Prostate gland (tissue), 2 donors: ENCODE results near the gene DCC. TPM values are rescaled to one million over a fixed set of nuclear protein-coding genes. Genes with fewer than 3 reads are reported as not detected.
"Not testable (repeated sequence)": the region's sequence is repeated elsewhere in the genome, so short reads cannot be mapped to it uniquely, and the experiment has no call there.

Experiments used
- DNase-seq: peaks from one replicate; pipeline ENCODE4 v3.0.0-alpha.2; 2019; ENCODE audit warnings: low spot score
- H3K27ac ChIP-seq, 2 donors: fragments of 200-600 bp; sonication (generic); 2 replicates each; pipeline ENCODE4 v1.5.1; 2017 to 2019
- H3K27me3 ChIP-seq: fragments of 200-600 bp; sonication (generic); replicated peaks from 2 replicates; pipeline ENCODE4 v1.5.1; 2019; ENCODE audit not compliant: insufficient read depth
- H3K36me3 ChIP-seq, 2 donors: fragments of 200-600 bp; sonication (generic); 1 replicate in 1 of 2; 2 replicates in 1 of 2; pipeline versions ENCODE4 v1.5.1 to v1.8.1; 2017 to 2019
- H3K4me1 ChIP-seq: fragments of 200-600 bp; sonication (generic); replicated peaks from 2 replicates; pipeline ENCODE4 v1.5.1; 2019
- H3K4me3 ChIP-seq, 2 donors: fragments of 200-600 bp; sonication (generic); 2 replicates each; pipeline ENCODE4 v1.5.1; 2017 to 2019
- H3K9me3 ChIP-seq: fragments of 200-600 bp; sonication (generic); 2 replicates; pipeline ENCODE4 v1.5.1; 2017
- POLR2A ChIP-seq: fragments of 450-650 bp; IDR thresholded peaks from one replicate; pipeline ENCODE4 v1.6.1; 2016; ENCODE audit warnings: antibody characterized with exemption, mild to moderate bottlenecking
- POLR2AphosphoS5 ChIP-seq: sonication (generic); formaldehyde crosslinking; IDR thresholded peaks from one replicate; pipeline ENCODE4 v1.6.1; 2017; ENCODE audit warnings: antibody characterized with exemption
- WGBS: methylation state at CpG from one replicate; pipeline ENCODE4 v1.1.5; 2018; 5-methylcytosine and 5-hydroxymethylcytosine counted together
- intact Hi-C: fragments of 100-400 bp; cut with DNase I; formaldehyde crosslinking; loops from one replicate; pipeline ENCODE4 v1.14.2; 2022
- total RNA-seq, 2 donors: library from RNA; depleted of rRNA; stranded (reverse); fragments of >200 nt; gene quantifications; one replicate each; pipeline ENCODE4 v1.1.0, GENCODE V29; 2016
- TF ChIP-seq, protein P1 (sequence below), 4 experiments: fragments of 200-600 bp in 2 of 4; fragments of 450-650 bp in 2 of 4; sonication (generic) in 2 of 4; IDR thresholded peaks; 1 replicate in 3 of 4; 2 replicates in 1 of 4; pipeline ENCODE4 v1.5.1; 2016 to 2019; ENCODE audit warnings: antibody characterized with exemption in 4 of 4, mild to moderate bottlenecking in 2 of 4, moderate library complexity in 2 of 4

DCC gene
- total RNA-seq, 2 donors from 2014 or later, result 0.55 to 3.7 TPM

DNA sequence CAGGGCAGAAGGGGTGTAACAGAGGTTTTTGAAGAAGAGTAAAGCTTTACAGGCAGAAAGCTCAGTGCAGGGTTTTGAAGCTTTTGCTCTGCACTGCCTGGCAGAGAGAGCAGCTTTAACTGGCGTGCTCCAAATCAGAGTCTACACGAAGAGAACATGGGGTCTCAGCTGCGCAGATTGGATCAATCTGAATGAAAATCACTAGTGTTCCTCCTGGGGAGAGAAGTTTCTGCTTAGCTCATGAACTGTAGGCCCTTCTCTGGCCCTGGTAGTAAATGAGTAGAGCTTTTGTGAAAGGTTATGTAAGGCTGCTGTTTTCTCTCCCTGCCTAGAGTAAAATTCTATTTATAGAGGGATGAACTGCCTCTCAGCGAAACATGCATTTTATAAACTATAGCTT is 13.6 kb downstream of the DCC start:
- TF ChIP-seq POLR2A, result no peak
- no peak for TF ChIP-seq POLR2AphosphoS5
- TF ChIP-seq, protein P1, sequence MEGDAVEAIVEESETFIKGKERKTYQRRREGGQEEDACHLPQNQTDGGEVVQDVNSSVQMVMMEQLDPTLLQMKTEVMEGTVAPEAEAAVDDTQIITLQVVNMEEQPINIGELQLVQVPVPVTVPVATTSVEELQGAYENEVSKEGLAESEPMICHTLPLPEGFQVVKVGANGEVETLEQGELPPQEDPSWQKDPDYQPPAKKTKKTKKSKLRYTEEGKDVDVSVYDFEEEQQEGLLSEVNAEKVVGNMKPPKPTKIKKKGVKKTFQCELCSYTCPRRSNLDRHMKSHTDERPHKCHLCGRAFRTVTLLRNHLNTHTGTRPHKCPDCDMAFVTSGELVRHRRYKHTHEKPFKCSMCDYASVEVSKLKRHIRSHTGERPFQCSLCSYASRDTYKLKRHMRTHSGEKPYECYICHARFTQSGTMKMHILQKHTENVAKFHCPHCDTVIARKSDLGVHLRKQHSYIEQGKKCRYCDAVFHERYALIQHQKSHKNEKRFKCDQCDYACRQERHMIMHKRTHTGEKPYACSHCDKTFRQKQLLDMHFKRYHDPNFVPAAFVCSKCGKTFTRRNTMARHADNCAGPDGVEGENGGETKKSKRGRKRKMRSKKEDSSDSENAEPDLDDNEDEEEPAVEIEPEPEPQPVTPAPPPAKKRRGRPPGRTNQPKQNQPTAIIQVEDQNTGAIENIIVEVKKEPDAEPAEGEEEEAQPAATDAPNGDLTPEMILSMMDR (IDR thresholded peaks at IDR 0.05), result no peak
- Histone ChIP-seq H3K36me3 (no peaks in the 10 kb centered on the region), H3K4me3 (no peak overlapping the region), H3K4me1 (no peaks in the 10 kb centered on the region), H3K9me3 (no peaks in the 10 kb centered on the region), H3K27me3 (no peaks in the 10 kb centered on the region), H3K27ac (no peak overlapping the region)
- 71% methylated on average over 4 of the region's 4 CpGs for WGBS
- no peak for DNase-seq
- intact Hi-C loops, result no loop called here

DNA sequence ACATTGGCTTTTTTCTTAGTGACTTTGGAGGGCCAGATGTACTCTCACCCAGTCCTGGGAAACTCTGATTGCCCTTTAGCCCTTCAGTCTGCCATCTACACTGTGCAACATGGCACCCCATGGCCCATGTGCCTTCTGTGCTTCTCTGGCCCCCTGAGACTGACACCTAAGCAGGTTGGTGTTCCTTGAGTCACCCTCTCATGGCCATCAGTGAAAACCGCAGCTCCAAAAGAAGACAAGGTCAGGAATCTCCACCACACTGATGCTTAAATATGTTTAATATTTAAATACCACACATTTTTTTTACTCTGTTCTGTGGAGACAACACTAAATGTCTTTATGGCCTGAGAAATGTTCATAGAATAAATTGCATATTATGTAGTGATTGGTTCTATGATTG is 23.9 kb downstream of the DCC start:
- H3K9me3 ChIP-seq, result no peaks in the 10 kb centered on the region
- no peak overlapping the region for H3K4me3 ChIP-seq
- WGBS, result 94% methylated on average over 1 of the region's 1 CpG
- DNase-seq, result no peak
- no peaks in the 10 kb centered on the region for H3K4me1 ChIP-seq
- H3K27me3 ChIP-seq, result no peaks in the 10 kb centered on the region
- TF ChIP-seq, protein P1 (IDR thresholded peaks at IDR 0.05), result no peak
- TF ChIP-seq POLR2A (no peak), POLR2AphosphoS5 (no peak)
- no peaks in the 10 kb centered on the region for H3K36me3 ChIP-seq
- no peak overlapping the region for H3K27ac ChIP-seq
- intact Hi-C loops, result no loop called here

DNA sequence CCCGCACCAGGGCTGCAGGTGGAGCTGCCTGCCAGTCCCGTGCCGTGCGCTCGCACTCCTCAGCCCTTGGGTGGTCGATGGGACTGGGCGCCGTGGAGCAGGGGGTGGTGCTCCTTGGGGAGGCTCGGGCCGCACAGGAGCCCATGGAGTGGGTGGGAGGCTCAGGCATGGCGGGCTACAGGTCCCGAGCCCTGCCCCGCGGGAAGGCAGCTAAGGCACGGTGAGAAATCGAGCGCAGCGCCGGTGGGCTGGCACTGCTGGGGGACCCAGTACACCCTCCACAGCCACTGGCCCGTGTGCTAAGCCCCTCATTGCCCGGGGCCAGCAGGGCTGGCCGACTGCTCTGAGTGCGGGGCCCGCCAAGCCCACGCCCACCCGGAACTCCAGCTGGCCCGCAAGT is 26.9 kb downstream of the DCC start:
- H3K36me3 ChIP-seq, H3K4me3 ChIP-seq, H3K27ac ChIP-seq, H3K27me3 ChIP-seq, DNase-seq, H3K4me1 ChIP-seq, intact Hi-C loops, H3K9me3 ChIP-seq: not testable (repeated sequence)
- 95% methylated on average over 23 of the region's 27 CpGs for WGBS

DNA sequence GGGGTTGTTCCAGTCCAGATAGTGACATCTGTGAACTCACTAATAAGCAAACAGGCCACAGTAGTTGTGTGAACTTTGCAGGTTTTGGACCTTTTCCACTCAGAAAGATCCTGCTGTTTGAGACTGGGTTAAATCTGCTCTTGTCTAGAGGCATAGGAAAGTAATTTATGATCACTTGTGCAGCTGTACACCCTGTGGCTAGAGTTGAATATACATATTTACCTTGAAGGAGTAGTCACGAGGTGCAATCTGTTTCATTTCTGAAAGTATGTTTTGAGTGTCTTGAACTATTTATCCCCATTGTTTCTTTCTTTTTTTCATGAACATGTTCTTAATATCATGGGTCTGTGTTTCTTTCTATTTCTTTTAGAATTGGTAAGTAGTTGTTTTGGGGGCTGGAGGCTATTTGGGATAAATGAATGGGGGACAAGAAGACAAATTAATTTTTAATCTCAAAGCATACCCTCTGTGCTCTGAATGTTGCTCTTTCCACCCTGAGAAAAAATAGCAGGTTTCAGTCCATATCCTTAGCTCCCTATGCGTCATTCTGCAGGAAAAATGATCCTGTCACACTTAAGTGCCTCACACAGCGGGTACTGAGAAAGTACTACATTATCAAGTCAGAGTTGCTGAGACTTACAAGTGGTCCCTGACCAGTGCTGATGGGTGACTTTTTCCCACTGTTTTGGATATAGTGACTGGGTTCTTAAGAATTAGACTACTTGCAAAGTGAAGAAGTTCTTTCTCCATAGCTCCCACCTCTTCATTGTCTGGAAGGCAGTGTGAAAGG is 28.2 kb downstream of the DCC start:
- intact Hi-C loops, result no loop called here
- H3K36me3 ChIP-seq, result no peaks in the 10 kb centered on the region
- WGBS, result 70% methylated on average over 3 of the region's 3 CpGs
- H3K9me3 ChIP-seq, result no peaks in the 10 kb centered on the region
- H3K4me1 ChIP-seq, result no peaks in the 10 kb centered on the region
- no peaks in the 10 kb centered on the region for H3K27me3 ChIP-seq
- H3K27ac ChIP-seq, result no peak overlapping the region
- H3K4me3 ChIP-seq, result no peak overlapping the region
- no peak for DNase-seq
- no peak for TF ChIP-seq POLR2A
- TF ChIP-seq, protein P1 (IDR thresholded peaks at IDR 0.05), result no peak

DNA sequence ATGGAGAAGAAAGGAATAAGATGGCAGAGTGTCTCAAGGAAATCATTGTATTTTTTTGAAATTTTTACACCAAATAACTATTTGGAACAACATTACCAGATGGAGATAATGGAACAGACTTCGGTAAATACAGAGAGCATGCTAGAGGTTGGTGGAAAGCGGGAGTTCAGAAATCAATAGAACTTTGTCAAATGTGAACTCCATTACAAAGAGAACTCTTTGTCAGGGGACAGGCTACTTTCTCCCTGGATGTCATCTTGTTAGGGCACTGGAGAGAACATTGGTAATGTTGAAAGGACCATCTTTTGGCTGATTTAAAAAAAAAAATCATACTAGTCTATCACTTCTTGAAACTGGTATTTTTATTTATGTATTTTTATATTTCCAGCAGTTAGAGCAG is 30.8 kb downstream of the DCC start:
- Histone ChIP-seq H3K4me1 (no peaks in the 10 kb centered on the region), H3K36me3 (no peaks in the 10 kb centered on the region), H3K27me3 (no peaks in the 10 kb centered on the region), H3K27ac (no peak overlapping the region), H3K9me3 (no peaks in the 10 kb centered on the region), H3K4me3 (no peak overlapping the region)
- WGBS, result 95% methylated on average over 2 of the region's 2 CpGs
- no peak for TF ChIP-seq POLR2A
- TF ChIP-seq POLR2AphosphoS5, result no peak
- TF ChIP-seq, protein P1 (IDR thresholded peaks at IDR 0.05), result no peak
- intact Hi-C loops, result no loop called here
- no peak for DNase-seq
